Measurements from ENCODE around the gene TMPRSS3.
A peak's percentile ranks its signal among the peaks of the same experiment; 100 is the strongest.

TMPRSS3 gene

GRCh38 chr21:42395905-42396651, at the start of gene TMPRSS3:
Gene TMPRSS3, minus strand, starts transcription at chr21:42396052. Its CDS starts 635 bp downstream, at chr21:42395417.
- peak; percentile 68 for DNase-seq (ENCODE audit: low read depth, low spot score)

- DNase-seq (ENCODE audit: low read depth, low spot score), result no peak
Observed at GRCh38 chr21:42445311-42445710, 49.5 kb upstream of the TMPRSS3 start.

- DNase-seq (ENCODE audit: low read depth, low spot score), result no peak
Observed at GRCh38 chr21:42444745-42445059, 48.9 kb upstream of the TMPRSS3 start.

- no peak for DNase-seq (ENCODE audit: low read depth, low spot score)
Observed at GRCh38 chr21:42443876-42444744, 48.3 kb upstream of the TMPRSS3 start.

- DNase-seq (ENCODE audit: low read depth, low spot score), result no peak
Observed at GRCh38 chr21:42443181-42443785, 47.4 kb upstream of the TMPRSS3 start.

GRCh38 chr21:42441963-42442362, 46.1 kb upstream of the TMPRSS3 start:
- no peak for DNase-seq (ENCODE audit: low read depth, low spot score)

GRCh38 chr21:42440187-42440792, 44.4 kb upstream of the TMPRSS3 start:
- DNase-seq (ENCODE audit: low read depth, low spot score), result no peak

- no peak for DNase-seq (ENCODE audit: low read depth, low spot score)
Observed at GRCh38 chr21:42439284-42440186, 43.7 kb upstream of the TMPRSS3 start.

GRCh38 chr21:42438316-42439205, 42.7 kb upstream of the TMPRSS3 start:
- DNase-seq (ENCODE audit: low read depth, low spot score), result no peak

GRCh38 chr21:42437786-42438185, 41.9 kb upstream of the TMPRSS3 start:
- DNase-seq (ENCODE audit: low read depth, low spot score), result peak; percentile 63

GRCh38 chr21:42436914-42437313, 41.1 kb upstream of the TMPRSS3 start:
- no peak for DNase-seq (ENCODE audit: low read depth, low spot score)

GRCh38 chr21:42435833-42436232, 40.0 kb upstream of the TMPRSS3 start:
- DNase-seq (ENCODE audit: low read depth, low spot score), result no peak

- DNase-seq (ENCODE audit: low read depth, low spot score), result no peak
Observed at GRCh38 chr21:42435401-42435800, 39.5 kb upstream of the TMPRSS3 start.

GRCh38 chr21:42434884-42435283, 39.0 kb upstream of the TMPRSS3 start:
- DNase-seq (ENCODE audit: low read depth, low spot score), result no peak

GRCh38 chr21:42433946-42434551, 38.2 kb upstream of the TMPRSS3 start:
- DNase-seq (ENCODE audit: low read depth, low spot score), result no peak

- DNase-seq (ENCODE audit: low read depth, low spot score), result no peak
Observed at GRCh38 chr21:42432695-42433094, 36.8 kb upstream of the TMPRSS3 start.

GRCh38 chr21:42431196-42431595, 35.3 kb upstream of the TMPRSS3 start:
- DNase-seq (ENCODE audit: low read depth, low spot score), result no peak

GRCh38 chr21:42430521-42430920, 34.7 kb upstream of the TMPRSS3 start:
- no peak for DNase-seq (ENCODE audit: low read depth, low spot score)

GRCh38 chr21:42429856-42430255, 34.0 kb upstream of the TMPRSS3 start:
- DNase-seq (ENCODE audit: low read depth, low spot score), result no peak

- DNase-seq (ENCODE audit: low read depth, low spot score), result no peak
Observed at GRCh38 chr21:42429021-42429420, 33.2 kb upstream of the TMPRSS3 start.

All from ELF-1 (cell line).